CD14-positive monocyte (primary cell): ENCODE data around the gene GLP2R. TPM values are rescaled to one million over a fixed set of nuclear protein-coding genes. Genes with fewer than 3 reads are reported as not detected.

Experiments used
- DNase-seq, 3 donors: peaks; one replicate each; pipeline ENCODE4 v3.0.0-alpha.2; 2011 to 2022
- H2AFZ ChIP-seq: 2 replicates; pipeline ENCODE4 v1.6.0; 2012; ENCODE audit warnings: mild to moderate bottlenecking, low read depth, low read length, inconsistent platforms; ENCODE audit not compliant: insufficient read depth, poor library complexity, severe bottlenecking
- H3K27ac ChIP-seq, 2 donors: 1 replicate in 1 of 2; 2 replicates in 1 of 2; pipeline ENCODE4 v1.5.1; 2012 to 2013; ENCODE audit warnings: low read length in 2 of 2, control low read depth in 1 of 2, inconsistent platforms in 1 of 2, low read depth in 1 of 2, mild to moderate bottlenecking in 1 of 2
- H3K27me3 ChIP-seq, 2 donors: one replicate each; pipeline versions ENCODE4 v1.6.0 to v1.6.1; 2011 to 2013; ENCODE audit warnings: low read length in 2 of 2; ENCODE audit not compliant: control insufficient read depth in 2 of 2, insufficient read depth in 2 of 2
- H3K36me3 ChIP-seq, 2 donors: replicated peaks in 1 of 2; 1 replicate in 1 of 2; 2 replicates in 1 of 2; pipeline versions ENCODE4 v1.5.1 to v1.6.1; 2012 to 2013; ENCODE audit warnings: low read length in 2 of 2, control low read depth in 1 of 2, inconsistent platforms in 1 of 2, mild to moderate bottlenecking in 1 of 2; ENCODE audit not compliant: insufficient read depth in 2 of 2, control insufficient read depth in 1 of 2
- H3K4me1 ChIP-seq, 2 donors: 1 replicate in 1 of 2; 2 replicates in 1 of 2; pipeline versions ENCODE4 v1.5.1 to v1.6.1; 2012 to 2013; ENCODE audit warnings: low read length in 2 of 2, control low read depth in 1 of 2, inconsistent platforms in 1 of 2, mild to moderate bottlenecking in 1 of 2, moderate library complexity in 1 of 2; ENCODE audit not compliant: insufficient read depth in 2 of 2, control insufficient read depth in 1 of 2
- H3K4me2 ChIP-seq: replicated peaks from 2 replicates; pipeline ENCODE3; 2012; ENCODE audit warnings: low read length, moderate library complexity, mild to moderate bottlenecking; ENCODE audit not compliant: poor library complexity, severe bottlenecking; ENCODE audit errors: extremely low read depth
- H3K4me3 ChIP-seq, 3 experiments: fragments of 200-600 bp in 1 of 3; sonication (generic) in 1 of 3; replicated peaks in 1 of 3; 1 replicate in 2 of 3; 2 replicates in 1 of 3; pipeline ENCODE4 v1.5.1; 2011 to 2013; ENCODE audit warnings: low read length in 3 of 3, mild to moderate bottlenecking in 3 of 3, control low read depth in 2 of 3, low read depth in 2 of 3, inconsistent platforms in 1 of 3, moderate library complexity in 1 of 3
- H3K79me2 ChIP-seq: 2 replicates; pipeline ENCODE4 v1.6.0; 2012; ENCODE audit warnings: mild to moderate bottlenecking, control low read depth, inconsistent platforms, low read length, moderate library complexity; ENCODE audit not compliant: insufficient read depth
- H3K9ac ChIP-seq: 2 replicates; pipeline ENCODE4 v1.6.0; 2017; ENCODE audit warnings: low read length, mild to moderate bottlenecking; ENCODE audit not compliant: insufficient read depth, poor library complexity, severe bottlenecking
- H3K9me3 ChIP-seq, 2 donors: replicated peaks in 1 of 2; 1 replicate in 1 of 2; 2 replicates in 1 of 2; pipeline versions ENCODE4 v1.5.1 to v1.6.1; 2012 to 2013; ENCODE audit warnings: low read length in 2 of 2, control low read depth in 1 of 2; ENCODE audit not compliant: control insufficient read depth in 1 of 2, insufficient read depth in 1 of 2
- H4K20me1 ChIP-seq: 2 replicates; pipeline ENCODE4 v1.6.0; 2012; ENCODE audit warnings: mild to moderate bottlenecking, low read length, control low read depth, moderate library complexity; ENCODE audit not compliant: insufficient read depth
- H3K27ac Mint-ChIP-seq, 7 donors: one replicate each; pipeline ENCODE4 v1.8.0; 2020; ENCODE audit warnings: mild to moderate bottlenecking in 7 of 7, mixed read lengths in 7 of 7, moderate library complexity in 6 of 7, inconsistent platforms in 2 of 7
- H3K27me3 Mint-ChIP-seq, 3 donors: one replicate each; pipeline ENCODE4 v1.8.0; 2021 to 2022; ENCODE audit warnings: low read depth in 3 of 3, mild to moderate bottlenecking in 3 of 3, mixed read lengths in 3 of 3, moderate library complexity in 3 of 3, inconsistent platforms in 1 of 3
- H3K36me3 Mint-ChIP-seq, 2 donors: one replicate each; pipeline ENCODE4 v1.8.0; 2020; ENCODE audit warnings: mixed read lengths in 2 of 2, inconsistent platforms in 1 of 2, mild to moderate bottlenecking in 1 of 2
- H3K4me1 Mint-ChIP-seq: one replicate; pipeline ENCODE4 v1.8.0; 2020; ENCODE audit warnings: mild to moderate bottlenecking, mixed read lengths
- H3K4me3 Mint-ChIP-seq, 2 donors: one replicate each; pipeline ENCODE4 v1.8.0; 2020; ENCODE audit warnings: mild to moderate bottlenecking in 2 of 2, mixed read lengths in 2 of 2, moderate library complexity in 1 of 2
- H3K9me3 Mint-ChIP-seq, 7 donors: one replicate each; pipeline ENCODE4 v1.8.0; 2020 to 2022; ENCODE audit warnings: mixed read lengths in 7 of 7, mild to moderate bottlenecking in 6 of 7, moderate library complexity in 6 of 7, inconsistent platforms in 2 of 7
- WGBS: methylation state at CpG from one replicate; pipeline ENCODE4 v1.1.5; 2013; ENCODE audit warnings: missing lambda C conversion rate; ENCODE audit not compliant: insufficient coverage; 5-methylcytosine and 5-hydroxymethylcytosine counted together
- intact Hi-C, 2 donors: fragments of 100-400 bp; cut with micrococcal nuclease; formaldehyde crosslinking; loops; one replicate each; pipeline versions ENCODE4 v1.15.0 to v1.15.1; 2023
- polyA plus RNA-seq, 3 donors: library from polyadenylated mRNA; depleted of rRNA in 1 of 3; unstranded in 2 of 3; stranded (reverse) in 1 of 3; fragments of 300-500 nt in 2 of 3; fragments of >200 nt in 1 of 3; fragmentation: Illumina TruSeq in 2 of 3; gene quantifications; 1 replicate in 2 of 3; 2 replicates in 1 of 3; pipeline ENCODE4 v1.2.3, GENCODE V29; 2012 to 2021
- TF ChIP-seq, protein P1 (sequence below): fragments of 200-600 bp; IDR thresholded peaks from one replicate; pipeline ENCODE4 v1.8.0; 2022; ENCODE audit warnings: antibody characterized with exemption, mild to moderate bottlenecking

Gene GLP2R
- polyA plus RNA-seq, 3 donors: not detected

DNA sequence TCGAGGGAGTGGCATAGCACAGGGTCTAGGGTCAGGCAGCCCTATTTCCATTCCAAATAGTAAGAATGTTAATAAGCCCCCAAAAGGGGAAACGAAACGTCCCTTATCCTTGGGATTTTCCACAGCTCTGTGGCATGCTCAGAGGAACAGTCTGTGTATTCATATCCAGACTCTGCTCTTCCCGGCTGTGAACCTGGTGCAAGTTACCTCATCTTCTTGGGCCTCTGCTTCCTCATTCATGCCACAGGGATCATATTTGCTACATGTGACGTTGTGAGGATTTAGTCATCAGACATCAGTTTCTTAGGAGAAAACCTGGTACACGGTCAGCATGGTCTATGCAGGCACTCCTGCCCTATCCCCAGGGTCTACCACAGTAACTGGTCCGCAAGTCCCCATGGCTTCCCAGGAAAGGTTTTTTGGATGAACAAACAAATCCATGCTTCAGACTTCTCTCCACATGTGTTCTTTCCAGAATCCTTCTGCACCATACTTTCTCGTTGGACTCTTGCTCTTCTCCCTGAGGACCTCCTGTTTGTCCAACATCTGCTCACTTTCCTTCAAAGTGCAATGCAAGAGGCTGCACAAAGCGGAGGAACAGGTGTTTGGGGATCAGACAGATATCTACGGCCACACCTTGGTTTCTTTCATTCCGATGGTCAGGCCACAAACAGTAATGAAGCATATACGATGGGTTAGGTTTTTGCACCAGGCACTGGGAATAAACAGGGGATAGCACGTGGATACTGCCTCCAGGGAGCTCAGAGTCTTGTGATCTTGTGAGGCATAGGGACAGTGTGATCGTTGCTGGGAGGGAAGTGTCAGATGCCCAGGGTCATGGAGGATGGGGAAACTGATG, 17.7 kb downstream of the GLP2R start:
- Histone ChIP-seq H4K20me1 (no peaks in the 10 kb centered on the region), H3K4me3 (no peak overlapping the region), H3K27me3 (peaks cover 0 to 3% of the 10 kb centered on the region in 2 donors), H3K36me3 (no peaks in the 10 kb centered on the region), H3K4me1 (no peaks in the 10 kb centered on the region), H3K79me2 (no peaks in the 10 kb centered on the region), H3K9me3 (no peaks in the 10 kb centered on the region), H3K4me2 (no peak overlapping the region), H2AFZ (no peak overlapping the region), H3K9ac (no peak overlapping the region), H3K27ac (no peak overlapping the region)
- intact Hi-C loops: no loop called here
- H3K27me3 Mint-ChIP-seq: peaks cover 4 to 9% (median 8%) of the 10 kb centered on the region in 3 donors
- no peaks in the 10 kb centered on the region for H3K36me3 Mint-ChIP-seq
- H3K27ac Mint-ChIP-seq: no peak overlapping the region
- peaks cover 0 to 3% (median 0%) of the 10 kb centered on the region in 7 donors for H3K9me3 Mint-ChIP-seq
- TF ChIP-seq, protein P1, sequence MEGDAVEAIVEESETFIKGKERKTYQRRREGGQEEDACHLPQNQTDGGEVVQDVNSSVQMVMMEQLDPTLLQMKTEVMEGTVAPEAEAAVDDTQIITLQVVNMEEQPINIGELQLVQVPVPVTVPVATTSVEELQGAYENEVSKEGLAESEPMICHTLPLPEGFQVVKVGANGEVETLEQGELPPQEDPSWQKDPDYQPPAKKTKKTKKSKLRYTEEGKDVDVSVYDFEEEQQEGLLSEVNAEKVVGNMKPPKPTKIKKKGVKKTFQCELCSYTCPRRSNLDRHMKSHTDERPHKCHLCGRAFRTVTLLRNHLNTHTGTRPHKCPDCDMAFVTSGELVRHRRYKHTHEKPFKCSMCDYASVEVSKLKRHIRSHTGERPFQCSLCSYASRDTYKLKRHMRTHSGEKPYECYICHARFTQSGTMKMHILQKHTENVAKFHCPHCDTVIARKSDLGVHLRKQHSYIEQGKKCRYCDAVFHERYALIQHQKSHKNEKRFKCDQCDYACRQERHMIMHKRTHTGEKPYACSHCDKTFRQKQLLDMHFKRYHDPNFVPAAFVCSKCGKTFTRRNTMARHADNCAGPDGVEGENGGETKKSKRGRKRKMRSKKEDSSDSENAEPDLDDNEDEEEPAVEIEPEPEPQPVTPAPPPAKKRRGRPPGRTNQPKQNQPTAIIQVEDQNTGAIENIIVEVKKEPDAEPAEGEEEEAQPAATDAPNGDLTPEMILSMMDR: no peak
- no peak overlapping the region for H3K4me3 Mint-ChIP-seq
- H3K4me1 Mint-ChIP-seq: no peaks in the 10 kb centered on the region
- DNase-seq: no peak
- WGBS: 89% methylated on average over 11 of the region's 14 CpGs

DNA sequence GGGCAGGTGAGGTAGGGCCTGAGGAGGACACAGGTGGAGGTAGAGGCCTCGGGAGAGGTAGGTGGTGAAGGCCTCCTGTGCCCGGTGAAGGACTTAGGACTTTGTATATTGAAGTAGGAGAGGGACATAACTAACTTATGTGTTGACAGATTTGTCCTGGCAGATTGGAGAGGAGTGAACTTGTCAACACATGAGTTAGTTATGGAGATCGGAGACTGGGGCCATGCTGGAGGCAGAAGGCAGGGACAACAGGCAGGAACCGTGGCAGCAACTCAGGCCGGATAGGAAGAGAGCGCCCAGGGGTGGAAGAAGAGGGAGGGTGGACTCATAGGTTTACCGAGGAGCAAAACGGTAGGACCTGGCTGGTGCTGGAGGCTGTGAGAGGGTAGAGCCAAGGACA, 18.4 kb downstream of the GLP2R start:
- Histone ChIP-seq H3K9ac (no peak overlapping the region), H3K36me3 (no peaks in the 10 kb centered on the region), H3K9me3 (no peaks in the 10 kb centered on the region), H3K4me3 (no peak overlapping the region), H3K4me1 (no peaks in the 10 kb centered on the region), H3K27me3 (peaks cover 0 to 3% of the 10 kb centered on the region in 2 donors), H4K20me1 (no peaks in the 10 kb centered on the region), H3K79me2 (no peaks in the 10 kb centered on the region), H3K4me2 (no peak overlapping the region), H2AFZ (no peak overlapping the region), H3K27ac (no peak overlapping the region)
- Mint-ChIP-seq H3K4me3 (no peak overlapping the region), H3K4me1 (no peaks in the 10 kb centered on the region), H3K27me3 (peaks cover 4 to 7% (median 6%) of the 10 kb centered on the region in 3 donors), H3K9me3 (peaks cover 0 to 3% (median 0%) of the 10 kb centered on the region in 7 donors), H3K27ac (no peak overlapping the region), H3K36me3 (no peaks in the 10 kb centered on the region)
- WGBS: 95% methylated on average over 8 of the region's 8 CpGs
- DNase-seq: no peak
- TF ChIP-seq, protein P1: no peak
- intact Hi-C loops: no loop called here
